ENCODE measurements around the gene MACF1.

MACF1 gene

DNA sequence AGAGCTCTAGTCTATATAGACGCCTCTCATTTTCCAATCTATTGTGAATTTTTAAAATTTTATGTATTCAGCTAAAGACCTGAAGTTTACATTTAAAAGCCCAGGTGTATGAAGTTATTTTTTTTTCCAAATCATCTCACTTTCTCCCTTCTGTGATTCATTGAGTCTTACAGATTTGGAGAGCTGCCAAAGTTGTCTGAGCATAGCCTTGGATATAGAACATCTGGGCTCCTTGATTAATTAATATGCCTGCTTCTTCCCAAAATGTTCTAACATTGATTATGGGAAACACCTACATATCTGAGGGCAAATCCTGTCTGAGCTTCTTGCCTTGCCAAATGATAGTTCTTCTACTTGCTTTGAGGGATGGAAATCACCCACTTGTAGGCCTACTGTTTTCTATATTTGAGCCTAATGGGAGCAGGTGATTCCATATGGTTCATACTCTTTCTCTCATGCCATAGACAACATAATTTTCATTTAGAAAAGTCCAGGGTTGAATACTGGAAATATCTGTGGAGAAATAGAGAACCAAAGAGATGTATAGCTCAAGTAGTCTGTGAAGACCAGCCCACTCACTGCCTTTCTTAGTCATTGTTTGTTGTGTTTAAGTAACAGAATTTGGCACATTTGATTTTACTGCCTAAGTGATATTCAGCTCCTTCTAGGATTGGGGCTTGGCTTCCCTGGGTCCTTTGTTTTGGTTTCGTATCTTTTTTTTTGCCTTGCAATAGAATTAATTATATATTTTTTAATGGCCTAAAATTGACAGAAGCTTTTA lies 46.2 kb downstream of the MACF1 start:
- no peak overlapping the region for H4K8ac ChIP-seq (ENCODE audit: low read depth, low read length)
- H3K4ac ChIP-seq (ENCODE audit: low read depth, low read length), result no peak overlapping the region
- H3K4me2 ChIP-seq (ENCODE audit: low read length), result no peak overlapping the region
- no peak overlapping the region for H4K12ac ChIP-seq (ENCODE audit: low read depth, low read length)
- no peaks in the 10 kb centered on the region for H3K27me3 ChIP-seq (ENCODE audit: insufficient read depth, low read length)
- H2AFZ ChIP-seq (ENCODE audit: insufficient read depth, low read length, poor library complexity), result no peak overlapping the region
- no peak overlapping the region for H3K27ac ChIP-seq (ENCODE audit: low read depth, low read length)
- H3K9me3 ChIP-seq (ENCODE audit: insufficient read depth, low read depth, low read length), result no peaks in the 10 kb centered on the region
- no peak for DNase-seq
- WGBS (ENCODE audit: extremely low coverage, insufficient coverage, insufficient read length), result no CpG with 5 or more reads among the region's 2 CpGs
- H3K18ac ChIP-seq (ENCODE audit: low read length), result no peak overlapping the region
- no peaks in the 10 kb centered on the region for H3K4me1 ChIP-seq (ENCODE audit: control insufficient read depth in 1 of 2, insufficient read depth in 2 of 2, low read length in 2 of 2)
- peaks cover 3 to 12% of the 10 kb centered on the region in 2 experiments for H3K36me3 ChIP-seq (ENCODE audit: control insufficient read depth in 1 of 2, insufficient read depth in 2 of 2, low read length in 2 of 2)
- H3K14ac ChIP-seq (ENCODE audit: low read length), result no peak overlapping the region
- H3K79me1 ChIP-seq (ENCODE audit: low read length), result no peaks in the 10 kb centered on the region
- H3K4me3 ChIP-seq (ENCODE audit: low read depth, low read length), result no peak overlapping the region
- no peak overlapping the region for H3K9ac ChIP-seq (ENCODE audit: low read length)
- no peak overlapping the region for H2BK120ac ChIP-seq (ENCODE audit: insufficient read depth, low read length, poor library complexity)
- no peak overlapping the region for H3K23ac ChIP-seq (ENCODE audit: low read length)
- no peak overlapping the region for H2AK5ac ChIP-seq (ENCODE audit: low read length)
- no peak overlapping the region for H2BK5ac ChIP-seq (ENCODE audit: low read depth, low read length, poor library complexity)
- H3K79me2 ChIP-seq (ENCODE audit: control insufficient read depth, insufficient read depth, low read length, poor library complexity), result no peaks in the 10 kb centered on the region
- H2BK12ac ChIP-seq (ENCODE audit: low read length), result no peak overlapping the region
- no peak overlapping the region for H4K91ac ChIP-seq (ENCODE audit: low read depth, low read length)

GRCh38 chr1:39255222-39255621 lies 50.7 kb downstream of the MACF1 start:
- no peaks in the 10 kb centered on the region for H3K9me3 ChIP-seq (ENCODE audit: insufficient read depth, low read depth, low read length)
- no peaks in the 10 kb centered on the region for H3K27me3 ChIP-seq (ENCODE audit: insufficient read depth, low read length)
- H3K4me2 ChIP-seq (ENCODE audit: low read length), result no peak overlapping the region
- no peaks in the 10 kb centered on the region for H3K79me1 ChIP-seq (ENCODE audit: low read length)
- no peak overlapping the region for H3K18ac ChIP-seq (ENCODE audit: low read length)
- no peak overlapping the region for H3K14ac ChIP-seq (ENCODE audit: low read length)
- H3K23ac ChIP-seq (ENCODE audit: low read length), result no peak overlapping the region
- no peak overlapping the region for H3K27ac ChIP-seq (ENCODE audit: low read depth, low read length)
- H4K8ac ChIP-seq (ENCODE audit: low read depth, low read length), result no peak overlapping the region
- H2AK5ac ChIP-seq (ENCODE audit: low read length), result no peak overlapping the region
- no peak overlapping the region for H4K12ac ChIP-seq (ENCODE audit: low read depth, low read length)
- no peaks in the 10 kb centered on the region for H3K4me1 ChIP-seq (ENCODE audit: control insufficient read depth in 1 of 2, insufficient read depth in 2 of 2, low read length in 2 of 2)
- no peak overlapping the region for H2BK12ac ChIP-seq (ENCODE audit: low read length)
- no peak overlapping the region for H3K4ac ChIP-seq (ENCODE audit: low read depth, low read length)
- H3K79me2 ChIP-seq (ENCODE audit: control insufficient read depth, insufficient read depth, low read length, poor library complexity), result no peaks in the 10 kb centered on the region
- WGBS (ENCODE audit: extremely low coverage, insufficient coverage, insufficient read length), result no CpG with 5 or more reads among the region's 1 CpG
- H2AFZ ChIP-seq (ENCODE audit: insufficient read depth, low read length, poor library complexity), result no peak overlapping the region
- H3K36me3 ChIP-seq (ENCODE audit: control insufficient read depth in 1 of 2, insufficient read depth in 2 of 2, low read length in 2 of 2), result peaks cover 3 to 23% of the 10 kb centered on the region in 2 experiments
- DNase-seq, result peak in 1 of 2 donors; percentile 78
- H3K4me3 ChIP-seq (ENCODE audit: low read depth, low read length), result no peak overlapping the region
- H2BK120ac ChIP-seq (ENCODE audit: insufficient read depth, low read length, poor library complexity), result no peak overlapping the region
- no peak overlapping the region for H4K91ac ChIP-seq (ENCODE audit: low read depth, low read length)
- H3K9ac ChIP-seq (ENCODE audit: low read length), result no peak overlapping the region
- H2BK5ac ChIP-seq (ENCODE audit: low read depth, low read length, poor library complexity), result no peak overlapping the region

GRCh38 chr1:39258146-39258924 lies 53.8 kb downstream of the MACF1 start:
- no peaks in the 10 kb centered on the region for H3K79me2 ChIP-seq (ENCODE audit: control insufficient read depth, insufficient read depth, low read length, poor library complexity)
- H4K8ac ChIP-seq (ENCODE audit: low read depth, low read length), result no peak overlapping the region
- H2BK12ac ChIP-seq (ENCODE audit: low read length), result no peak overlapping the region
- no peak overlapping the region for H3K23ac ChIP-seq (ENCODE audit: low read length)
- no CpG with 5 or more reads among the region's 7 CpGs for WGBS (ENCODE audit: extremely low coverage, insufficient coverage, insufficient read length)
- H3K36me3 ChIP-seq (ENCODE audit: control insufficient read depth in 1 of 2, insufficient read depth in 2 of 2, low read length in 2 of 2), result peaks cover 3 to 20% of the 10 kb centered on the region in 2 experiments
- H2AK5ac ChIP-seq (ENCODE audit: low read length), result no peak overlapping the region
- H4K12ac ChIP-seq (ENCODE audit: low read depth, low read length), result no peak overlapping the region
- H3K4ac ChIP-seq (ENCODE audit: low read depth, low read length), result no peak overlapping the region
- H3K14ac ChIP-seq (ENCODE audit: low read length), result no peak overlapping the region
- DNase-seq, result peak; percentile 37 to 78
- H2BK5ac ChIP-seq (ENCODE audit: low read depth, low read length, poor library complexity), result no peak overlapping the region
- H2AFZ ChIP-seq (ENCODE audit: insufficient read depth, low read length, poor library complexity), result no peak overlapping the region
- H3K4me3 ChIP-seq (ENCODE audit: low read depth, low read length), result no peak overlapping the region
- H2BK120ac ChIP-seq (ENCODE audit: insufficient read depth, low read length, poor library complexity), result no peak overlapping the region
- H3K18ac ChIP-seq (ENCODE audit: low read length), result no peak overlapping the region
- no peak overlapping the region for H3K4me2 ChIP-seq (ENCODE audit: low read length)
- H3K27ac ChIP-seq (ENCODE audit: low read depth, low read length), result no peak overlapping the region
- no peaks in the 10 kb centered on the region for H3K4me1 ChIP-seq (ENCODE audit: control insufficient read depth in 1 of 2, insufficient read depth in 2 of 2, low read length in 2 of 2)
- H3K9me3 ChIP-seq (ENCODE audit: insufficient read depth, low read depth, low read length), result no peaks in the 10 kb centered on the region
- no peak overlapping the region for H3K9ac ChIP-seq (ENCODE audit: low read length)
- no peaks in the 10 kb centered on the region for H3K79me1 ChIP-seq (ENCODE audit: low read length)
- H4K91ac ChIP-seq (ENCODE audit: low read depth, low read length), result no peak overlapping the region
- no peaks in the 10 kb centered on the region for H3K27me3 ChIP-seq (ENCODE audit: insufficient read depth, low read length)

- Histone ChIP-seq H3K27me3 (ENCODE audit: insufficient read depth, low read length) (no peaks in the 10 kb centered on the region), H2AFZ (ENCODE audit: insufficient read depth, low read length, poor library complexity) (no peak overlapping the region), H3K79me2 (ENCODE audit: control insufficient read depth, insufficient read depth, low read length, poor library complexity) (no peaks in the 10 kb centered on the region), H2BK5ac (ENCODE audit: low read depth, low read length, poor library complexity) (no peak overlapping the region), H2BK120ac (ENCODE audit: insufficient read depth, low read length, poor library complexity) (no peak overlapping the region), H3K9ac (ENCODE audit: low read length) (no peak overlapping the region), H3K27ac (ENCODE audit: low read depth, low read length) (no peak overlapping the region), H3K4me2 (ENCODE audit: low read length) (no peak overlapping the region), H3K14ac (ENCODE audit: low read length) (no peak overlapping the region), H3K4me3 (ENCODE audit: low read depth, low read length) (no peak overlapping the region), H3K4ac (ENCODE audit: low read depth, low read length) (no peak overlapping the region), H4K12ac (ENCODE audit: low read depth, low read length) (no peak overlapping the region), H4K8ac (ENCODE audit: low read depth, low read length) (no peak overlapping the region), H2AK5ac (ENCODE audit: low read length) (no peak overlapping the region), H3K36me3 (ENCODE audit: control insufficient read depth in 1 of 2, insufficient read depth in 2 of 2, low read length in 2 of 2) (peaks cover 3 to 20% of the 10 kb centered on the region in 2 experiments), H3K79me1 (ENCODE audit: low read length) (no peaks in the 10 kb centered on the region), H3K4me1 (ENCODE audit: control insufficient read depth in 1 of 2, insufficient read depth in 2 of 2, low read length in 2 of 2) (no peaks in the 10 kb centered on the region), H3K18ac (ENCODE audit: low read length) (no peak overlapping the region), H4K91ac (ENCODE audit: low read depth, low read length) (no peak overlapping the region), H2BK12ac (ENCODE audit: low read length) (no peak overlapping the region), H3K9me3 (ENCODE audit: insufficient read depth, low read depth, low read length) (no peaks in the 10 kb centered on the region), H3K23ac (ENCODE audit: low read length) (no peak overlapping the region)
- DNase-seq, result no peak
Measured at GRCh38 chr1:39258925-39259244, 54.4 kb downstream of the MACF1 start.
